ENCODE data around the gene PEX5L. TPM values are rescaled to one million over a fixed set of nuclear protein-coding genes. Genes with fewer than 3 reads are reported as not detected.
"Not testable (repeated sequence)": the region's sequence is repeated elsewhere in the genome, so short reads cannot be mapped to it uniquely, and the experiment has no call there.

PEX5L gene
- total and polyA plus RNA-seq, 8 donors = 0.08 to 2.4 TPM; not detected in 6

DNA sequence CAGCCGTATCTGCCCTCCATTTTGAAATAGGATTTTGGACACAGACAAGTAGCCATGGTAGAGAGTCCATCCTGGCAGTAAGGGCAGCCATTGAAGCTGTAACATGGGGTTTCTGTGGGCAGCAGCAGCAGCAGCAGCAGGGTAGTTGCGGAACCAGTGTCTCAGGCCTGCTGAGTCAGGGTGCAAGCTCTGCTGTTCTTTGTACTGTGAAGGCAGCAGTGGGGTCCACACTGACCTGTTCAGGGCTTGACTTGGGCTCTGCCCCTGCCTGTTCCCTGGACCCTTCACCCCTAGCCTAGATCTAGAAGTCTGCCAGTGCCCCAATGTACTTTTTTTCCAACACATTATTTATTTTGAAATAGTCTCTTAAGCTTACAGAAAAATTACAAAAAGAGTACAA, 9.7 kb downstream of the PEX5L start:
- Histone ChIP-seq H3K36me3 (no peaks in the 10 kb centered on the region), H3K27ac (no peak overlapping the region), H3K9me3 (no peaks in the 10 kb centered on the region), H3K4me1 (no peaks in the 10 kb centered on the region), H3K4me3 (no peak overlapping the region), H3K27me3 (no peaks in the 10 kb centered on the region)
- TF ChIP-seq POLR2A (IDR thresholded peaks at IDR 0.05) (no peak), POLR2AphosphoS5 (IDR thresholded peaks at IDR 0.05) (no peak), EP300 (IDR thresholded peaks at IDR 0.05) (no peak)
- TF ChIP-seq, protein P1, sequence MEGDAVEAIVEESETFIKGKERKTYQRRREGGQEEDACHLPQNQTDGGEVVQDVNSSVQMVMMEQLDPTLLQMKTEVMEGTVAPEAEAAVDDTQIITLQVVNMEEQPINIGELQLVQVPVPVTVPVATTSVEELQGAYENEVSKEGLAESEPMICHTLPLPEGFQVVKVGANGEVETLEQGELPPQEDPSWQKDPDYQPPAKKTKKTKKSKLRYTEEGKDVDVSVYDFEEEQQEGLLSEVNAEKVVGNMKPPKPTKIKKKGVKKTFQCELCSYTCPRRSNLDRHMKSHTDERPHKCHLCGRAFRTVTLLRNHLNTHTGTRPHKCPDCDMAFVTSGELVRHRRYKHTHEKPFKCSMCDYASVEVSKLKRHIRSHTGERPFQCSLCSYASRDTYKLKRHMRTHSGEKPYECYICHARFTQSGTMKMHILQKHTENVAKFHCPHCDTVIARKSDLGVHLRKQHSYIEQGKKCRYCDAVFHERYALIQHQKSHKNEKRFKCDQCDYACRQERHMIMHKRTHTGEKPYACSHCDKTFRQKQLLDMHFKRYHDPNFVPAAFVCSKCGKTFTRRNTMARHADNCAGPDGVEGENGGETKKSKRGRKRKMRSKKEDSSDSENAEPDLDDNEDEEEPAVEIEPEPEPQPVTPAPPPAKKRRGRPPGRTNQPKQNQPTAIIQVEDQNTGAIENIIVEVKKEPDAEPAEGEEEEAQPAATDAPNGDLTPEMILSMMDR (IDR thresholded peaks at IDR 0.05) = no peak
- 83 to 92% (median 92%) methylated on average over 2 of the region's 2 CpGs for WGBS, 5 donors
- intact Hi-C loops (cut with DNase I; ENCODE audit: low total_unique reads) = no loop called here
- no peak for DNase-seq

DNA sequence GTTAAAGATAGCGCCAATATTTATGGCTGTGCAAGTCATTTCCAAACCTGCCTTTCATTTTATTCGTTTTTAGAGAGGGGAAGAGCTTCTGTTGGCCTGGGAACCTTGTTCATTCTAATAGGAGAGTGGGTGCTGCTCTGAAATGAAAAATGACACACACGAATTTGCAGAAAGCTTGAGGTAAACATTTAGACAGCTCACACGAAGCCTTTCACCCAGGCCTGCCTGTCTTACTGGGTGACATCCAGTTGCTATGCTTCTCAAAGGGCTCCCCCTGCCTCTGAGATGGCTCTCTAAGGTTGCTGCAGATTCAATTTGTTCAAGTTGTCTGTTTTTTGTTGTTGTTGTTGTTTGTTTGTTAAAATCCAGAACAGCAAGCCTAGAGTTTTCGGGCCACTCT, 18.2 kb downstream of the PEX5L start:
- Histone ChIP-seq H3K36me3 (no peaks in the 10 kb centered on the region), H3K4me3 (no peak overlapping the region), H3K27me3 (no peaks in the 10 kb centered on the region), H3K4me1 (no peaks in the 10 kb centered on the region), H3K9me3 (no peaks in the 10 kb centered on the region), H3K27ac (no peak overlapping the region)
- DNase-seq = no peak
- 46 to 57% (median 54%) methylated on average over 5 of the region's 5 CpGs for WGBS, 5 donors
- intact Hi-C loops (cut with DNase I; ENCODE audit: low total_unique reads) = no loop called here
- TF ChIP-seq, protein P1 (IDR thresholded peaks at IDR 0.05) = no peak
- no peak for TF ChIP-seq POLR2A (IDR thresholded peaks at IDR 0.05)
- TF ChIP-seq POLR2AphosphoS5 (IDR thresholded peaks at IDR 0.05) = no peak
- TF ChIP-seq EP300 (IDR thresholded peaks at IDR 0.05) = no peak

DNA sequence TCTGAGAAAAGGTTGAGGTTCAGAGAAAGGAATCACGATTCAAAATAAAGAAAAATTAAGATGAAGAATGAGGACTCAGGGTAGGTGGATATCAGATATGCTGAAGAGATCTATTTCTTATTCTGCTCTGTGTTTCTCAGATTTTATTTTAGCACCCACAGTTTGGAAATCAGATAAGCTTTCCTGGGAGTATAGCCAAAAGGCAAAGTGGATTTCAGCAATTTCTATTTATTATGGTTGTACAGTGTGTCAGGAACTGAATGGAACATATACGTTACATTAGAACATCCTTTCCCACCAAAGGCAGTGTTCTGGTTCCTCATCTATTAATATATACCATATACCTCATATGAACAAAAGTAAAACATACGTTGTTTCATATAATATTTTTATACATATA, 18.9 kb downstream of the PEX5L start:
- WGBS, 5 donors = 53 to 73% (median 65%) methylated on average over 3 of the region's 3 CpGs
- H3K9me3 ChIP-seq = no peaks in the 10 kb centered on the region
- no peaks in the 10 kb centered on the region for H3K36me3 ChIP-seq
- no peak for DNase-seq
- H3K27me3 ChIP-seq = no peaks in the 10 kb centered on the region
- no peak overlapping the region for H3K4me3 ChIP-seq
- no peak overlapping the region for H3K27ac ChIP-seq
- TF ChIP-seq, protein P1 (IDR thresholded peaks at IDR 0.05) = no peak
- TF ChIP-seq POLR2A (IDR thresholded peaks at IDR 0.05) (no peak), EP300 (IDR thresholded peaks at IDR 0.05) (no peak), POLR2AphosphoS5 (IDR thresholded peaks at IDR 0.05) (no peak)
- intact Hi-C loops (cut with DNase I; ENCODE audit: low total_unique reads) = no loop called here
- H3K4me1 ChIP-seq = no peaks in the 10 kb centered on the region

DNA sequence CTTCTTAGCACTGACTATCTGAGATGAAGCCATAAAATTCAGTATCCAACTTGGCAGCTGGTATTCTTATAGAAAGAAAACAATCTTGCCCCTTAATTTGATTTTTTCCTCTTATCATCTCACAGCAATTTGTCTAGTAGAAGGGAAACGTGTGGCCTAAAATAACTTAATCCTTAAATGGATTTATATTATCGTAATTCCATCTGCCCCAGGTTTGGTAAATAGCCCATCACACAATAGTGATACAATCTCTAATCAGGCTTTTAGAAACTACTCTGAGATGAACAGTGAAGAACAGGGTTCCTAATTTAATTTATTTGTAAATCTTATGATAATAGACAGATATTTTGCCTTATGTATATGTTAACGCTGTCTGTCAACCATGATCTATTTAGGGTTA, 24.8 kb downstream of the PEX5L start:
- Histone ChIP-seq H3K4me1 (no peaks in the 10 kb centered on the region), H3K36me3 (no peaks in the 10 kb centered on the region), H3K27me3 (no peaks in the 10 kb centered on the region), H3K9me3 (peaks cover 6 to 24% (median 19%) of the 10 kb centered on the region in 4 donors), H3K4me3 (no peak overlapping the region), H3K27ac (no peak overlapping the region)
- DNase-seq = no peak
- TF ChIP-seq POLR2A (IDR thresholded peaks at IDR 0.05) = no peak
- TF ChIP-seq, protein P1 (IDR thresholded peaks at IDR 0.05) = no peak
- TF ChIP-seq POLR2AphosphoS5 (IDR thresholded peaks at IDR 0.05) = no peak
- TF ChIP-seq EP300 (IDR thresholded peaks at IDR 0.05) = no peak
- WGBS, 5 donors = 50 to 59% (median 55%) methylated on average over 3 of the region's 3 CpGs
- intact Hi-C loops (cut with DNase I; ENCODE audit: low total_unique reads) = no loop called here

DNA sequence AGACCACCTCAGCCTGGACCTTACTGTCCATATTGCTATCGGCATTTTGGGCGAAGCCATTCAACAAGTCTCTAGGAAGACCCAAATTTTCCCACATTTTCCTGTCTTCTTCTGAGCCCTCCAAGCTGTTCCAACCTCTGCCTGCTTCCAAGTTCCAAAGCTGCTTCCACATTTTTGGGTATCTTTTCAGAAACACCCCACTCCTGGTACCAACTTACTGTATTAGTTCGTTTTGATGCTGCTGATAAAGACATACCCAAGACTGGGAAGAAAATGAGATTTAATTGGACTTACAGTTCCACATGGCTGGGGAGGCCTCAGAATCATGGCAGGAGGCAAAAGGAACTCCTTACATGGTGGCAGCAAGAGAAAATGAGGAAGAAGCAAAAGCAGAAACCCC, 28.4 kb downstream of the PEX5L start:
- H3K27ac ChIP-seq; DNase-seq; intact Hi-C loops (cut with DNase I; ENCODE audit: low total_unique reads); H3K4me1 ChIP-seq; H3K27me3 ChIP-seq; H3K4me3 ChIP-seq; H3K36me3 ChIP-seq: not testable (repeated sequence)
- peaks cover 6 to 27% (median 20%) of the 10 kb centered on the region in 4 donors for H3K9me3 ChIP-seq
- WGBS, 5 donors = 80 to 94% (median 88%) methylated on average over 3 of the region's 3 CpGs

Measured in stomach (tissue), 9 donors.